ENCODE data around the gene ITGAE. TPM values are rescaled to one million over a fixed set of nuclear protein-coding genes. Genes with fewer than 3 reads are reported as not detected.

The ITGAE gene
- total and polyA plus RNA-seq, 10 of the 15 experiments (the other 5 are each of a cell fraction or from before 2014, with no cell fraction given) = 13.1 to 161 (median 34.8) TPM

- TF ChIP-seq DPF2 (IDR thresholded peaks at IDR 0.05) = peak; percentile 50
- no peak for TF ChIP-seq CHD4 (IDR thresholded peaks at IDR 0.05)
- TF ChIP-seq NFXL1 (IDR thresholded peaks at IDR 0.05; ENCODE audit: borderline replicate concordance) = peak; percentile 87
- TF ChIP-seq NR2C2 (IDR thresholded peaks at IDR 0.05; ENCODE audit: borderline replicate concordance, control insufficient read depth, insufficient read length, low read depth) = no peak
- no peak for TF ChIP-seq IRF4 (IDR thresholded peaks at IDR 0.05; ENCODE audit: low read depth, low read length)
- TF ChIP-seq E4F1 (IDR thresholded peaks at IDR 0.05; ENCODE audit: borderline replicate concordance, partially characterized antibody) = no peak
- TF ChIP-seq REST (IDR thresholded peaks at IDR 0.05; ENCODE audit: low read depth, low read length) = peak; percentile 69; the same call in 1 of the 2 replicates
- no peak for TF ChIP-seq CBX3 (IDR thresholded peaks at IDR 0.05; ENCODE audit: borderline replicate concordance, low read depth)
- no peak; a peak in 3 of 4 replicates for TF ChIP-seq IKZF2 (IDR thresholded peaks at IDR 0.05)
- TF ChIP-seq SUPT20H (IDR thresholded peaks at IDR 0.05; ENCODE audit: borderline replicate concordance, control insufficient read depth, low read depth, low read length) = no peak
- no peak for TF ChIP-seq POU2F2 (IDR thresholded peaks at IDR 0.05; ENCODE audit: borderline replicate concordance, low read depth, low read length)
- TF ChIP-seq HDAC6 (IDR thresholded peaks at IDR 0.05; ENCODE audit: unreplicated experiment) = peak; percentile 42
- peak; percentile 62 for TF ChIP-seq NR2F1 (conservative IDR thresholded peaks at IDR 0.05)
- TF ChIP-seq BHLHE40 (IDR thresholded peaks at IDR 0.05; ENCODE audit: borderline replicate concordance in 1 of 2, low read depth in 2 of 2, low read length in 1 of 2) = peak in 1 of 2 experiments; percentile 80; a peak in 2 of 4 replicates
- TF ChIP-seq ZNF687 (IDR thresholded peaks at IDR 0.05) = peak; percentile 64
- no peak for TF ChIP-seq WRNIP1 (IDR thresholded peaks at IDR 0.05; ENCODE audit: borderline replicate concordance, low read depth, low read length)
- no peak for TF ChIP-seq BRCA1 (IDR thresholded peaks at IDR 0.05; ENCODE audit: low read depth, low read length)
- 0 out of 2 replicates have a peak, but pooled peaks have one; percentile 46 for TF ChIP-seq RCOR1 (conservative IDR thresholded peaks at IDR 0.05; ENCODE audit: low read depth, low read length)
- TF ChIP-seq SMARCA5 (IDR thresholded peaks at IDR 0.05) = 0 out of 2 replicates have a peak, but pooled peaks have one; percentile 59
- TF ChIP-seq KDM1A (IDR thresholded peaks at IDR 0.05; ENCODE audit: borderline replicate concordance) = no peak
Observed at GRCh38 chr17:3695723-3696411, 105.1 kb downstream of the ITGAE start, which contains the start of gene P2RX5 (continued).

Measured in GM12878 (cell line).